Neuron (in vitro differentiated cells): ENCODE data around the gene CDK11A.
"Not testable (repeated sequence)": the region's sequence is repeated elsewhere in the genome, so short reads cannot be mapped to it uniquely, and the experiment has no call there.

ENCODE experiments used
- H2AFZ ChIP-seq: one replicate; pipeline ENCODE4 v1.6.1; 2013; ENCODE audit warnings: low read depth, mild to moderate bottlenecking, inconsistent platforms, low read length, moderate library complexity
- H3K27me3 ChIP-seq: one replicate; pipeline ENCODE4 v1.6.1; 2013; ENCODE audit warnings: low read length; ENCODE audit not compliant: insufficient read depth
- H3K36me3 ChIP-seq: one replicate; pipeline ENCODE4 v1.6.1; 2013; ENCODE audit warnings: low read length; ENCODE audit not compliant: insufficient read depth
- H3K4me1 ChIP-seq: one replicate; pipeline ENCODE4 v1.6.1; 2013; ENCODE audit warnings: low read length; ENCODE audit not compliant: insufficient read depth
- H3K4me3 ChIP-seq: 2 replicates; pipeline ENCODE4 v1.5.1; 2013; ENCODE audit warnings: mild to moderate bottlenecking, low read length, moderate library complexity
- H3K9me3 ChIP-seq: one replicate; pipeline ENCODE4 v1.6.1; 2013; ENCODE audit warnings: low read length

The CDK11A gene

GRCh38 chr1:1697358-1698183, 26.6 kb downstream of the CDK11A start:
- H3K36me3 ChIP-seq, H3K9me3 ChIP-seq, H3K27me3 ChIP-seq, H3K4me3 ChIP-seq, H2AFZ ChIP-seq, H3K4me1 ChIP-seq: not testable (repeated sequence)

DNA sequence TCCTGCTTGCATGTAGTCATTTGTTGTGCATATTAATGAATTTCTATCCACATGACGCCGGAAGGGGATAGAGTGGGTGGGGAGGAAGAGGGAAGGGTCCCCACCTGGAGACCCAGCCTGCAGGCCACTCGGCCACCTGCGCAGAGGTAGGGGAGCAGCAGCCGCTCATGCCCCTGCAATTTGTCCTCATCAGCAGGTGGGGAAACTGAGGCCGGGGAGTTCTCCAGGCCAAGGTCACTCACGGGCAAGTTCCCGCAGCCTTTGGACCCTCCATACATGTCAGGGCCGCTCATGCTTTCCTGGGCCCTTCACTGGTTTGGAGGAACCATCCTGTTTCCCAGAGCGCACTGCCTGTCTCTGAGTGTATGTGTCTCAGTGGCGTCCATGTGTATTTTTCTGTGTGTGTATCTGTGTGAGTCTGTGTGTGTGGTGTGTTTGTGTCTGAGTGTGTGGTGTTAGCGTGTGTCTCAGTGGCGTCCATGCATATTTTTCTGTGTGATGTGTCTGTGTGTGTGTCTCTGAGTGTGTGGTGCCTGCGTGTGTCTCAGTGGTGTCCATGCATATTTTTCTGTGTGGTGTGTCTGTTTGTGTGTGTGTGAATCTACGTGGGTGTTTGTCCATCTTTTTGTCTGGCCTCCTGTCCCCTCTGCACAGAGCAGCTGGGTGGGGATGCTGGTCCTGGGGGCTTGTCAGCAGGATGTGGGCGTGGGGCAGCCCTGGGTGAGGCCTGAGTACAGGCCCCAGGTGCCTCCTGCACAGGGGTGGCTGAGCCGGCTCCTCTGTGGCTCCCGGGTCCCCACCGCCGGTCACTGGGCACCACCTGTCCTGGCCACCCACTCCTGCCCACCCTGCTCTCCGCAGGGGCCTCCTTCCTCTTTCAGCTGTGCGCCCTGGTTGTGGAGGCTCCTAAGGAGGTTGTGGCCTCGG, 27.5 kb downstream of the CDK11A start:
- H3K36me3 ChIP-seq, H2AFZ ChIP-seq, H3K27me3 ChIP-seq, H3K4me1 ChIP-seq, H3K4me3 ChIP-seq, H3K9me3 ChIP-seq: not testable (repeated sequence)

DNA sequence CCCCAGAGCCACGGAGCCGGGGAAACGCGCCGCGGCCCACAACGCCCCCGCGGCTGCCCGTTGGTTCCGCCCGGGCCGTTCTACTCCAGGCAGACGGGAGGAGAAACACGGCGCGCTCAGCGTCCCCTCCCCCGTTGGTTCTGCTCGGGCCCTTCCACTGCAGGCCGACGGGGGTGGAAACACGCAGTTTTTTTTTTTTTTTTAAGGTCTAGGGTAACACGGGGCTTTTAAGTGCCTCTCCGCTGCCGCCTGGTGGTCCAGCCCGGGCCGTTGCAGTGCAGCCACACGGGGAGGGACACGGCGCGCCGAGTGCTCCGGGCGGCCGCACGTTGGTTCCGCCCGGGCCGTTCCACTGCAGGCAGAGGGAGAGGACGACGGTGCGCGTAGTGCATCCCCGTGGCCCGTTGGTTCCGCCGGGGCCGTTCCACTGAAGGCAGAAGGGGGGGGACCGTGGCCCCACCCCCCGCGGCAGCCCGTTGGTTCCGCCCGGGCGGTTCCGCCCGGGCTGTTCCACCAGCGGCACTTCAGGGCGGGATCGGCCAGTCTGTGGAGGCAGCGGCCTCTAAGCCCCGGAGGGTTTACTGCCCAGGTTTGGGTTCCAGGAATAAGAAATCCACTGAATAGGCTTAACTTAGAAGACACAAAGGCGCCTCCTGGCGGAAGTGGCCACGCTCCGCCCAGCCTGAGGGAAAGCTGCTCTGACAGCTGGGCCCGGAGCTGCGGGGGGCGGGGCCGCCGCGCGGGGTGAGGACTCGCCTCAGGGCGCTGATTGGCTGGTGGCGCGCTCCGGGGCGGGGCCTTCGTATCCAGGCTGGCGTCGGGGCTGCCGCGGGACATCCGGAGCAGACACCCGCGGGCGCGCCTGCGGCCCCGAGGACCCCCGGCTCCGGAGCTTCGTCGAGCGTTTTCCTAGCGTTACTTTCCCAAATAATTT, 31.2 kb downstream of the CDK11A start, which contains the start of gene SLC35E2B:
SLC35E2B (minus strand) TSS at position 82 of the 934 bp plus-strand sequence. CDS start 16,096 bp downstream, outside the sequence.
- Histone ChIP-seq H2AFZ (peak within 1 kb of the TSS; percentile 72), H3K4me3 (peak within 1 kb of the TSS; percentile 61)
- not testable (repeated sequence) for H3K4me1 ChIP-seq, H3K27me3 ChIP-seq, H3K9me3 ChIP-seq, H3K36me3 ChIP-seq

DNA sequence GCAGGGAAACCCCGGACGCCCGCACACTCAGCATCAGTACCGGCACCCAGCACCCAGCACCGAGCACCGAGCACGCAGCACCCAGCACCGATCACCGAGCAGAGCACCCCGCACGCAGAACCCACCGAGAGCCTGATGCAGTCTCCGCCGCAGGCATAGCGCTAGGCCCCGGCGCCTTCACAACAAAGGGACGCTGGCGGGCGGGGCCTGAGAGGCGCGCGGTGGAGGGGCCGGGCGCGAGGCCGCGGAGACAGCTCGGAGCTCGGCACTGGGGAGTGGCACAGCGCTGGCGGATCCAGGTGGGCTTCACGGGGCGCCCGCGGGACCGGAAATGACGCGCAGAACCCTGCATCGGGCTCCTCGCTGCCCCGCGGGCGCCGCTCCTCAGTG, 31.8 kb downstream of the CDK11A start:
- H3K27me3 ChIP-seq, H2AFZ ChIP-seq, H3K9me3 ChIP-seq, H3K36me3 ChIP-seq, H3K4me1 ChIP-seq: not testable (repeated sequence)
- peak overlapping the region; percentile 61 for H3K4me3 ChIP-seq

DNA sequence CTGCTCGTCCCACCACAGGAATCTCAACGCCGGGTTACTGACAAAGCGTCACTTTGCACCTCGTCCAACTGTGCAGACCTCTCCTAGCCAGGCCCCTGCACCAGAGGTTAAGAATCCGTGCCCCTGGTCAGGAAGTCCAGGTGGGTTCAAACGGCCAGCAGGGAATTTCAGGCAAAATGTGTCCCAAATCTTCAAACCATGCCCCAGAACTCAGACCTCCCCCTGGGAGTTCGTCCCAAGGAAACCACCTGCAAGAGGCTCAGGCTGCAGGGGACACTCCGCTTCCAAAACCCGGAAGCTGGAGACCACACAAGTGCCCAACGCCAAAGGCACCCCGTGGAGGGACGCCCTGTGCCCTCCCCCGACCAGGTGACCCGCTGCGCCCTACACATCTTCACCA, 32.7 kb downstream of the CDK11A start:
- peak overlapping the region; percentile 45 for H3K4me3 ChIP-seq
- not testable (repeated sequence) for H3K36me3 ChIP-seq, H3K4me1 ChIP-seq, H3K27me3 ChIP-seq, H3K9me3 ChIP-seq, H2AFZ ChIP-seq

GRCh38 chr1:1689526-1689925, 34.6 kb downstream of the CDK11A start:
- H3K36me3 ChIP-seq, H2AFZ ChIP-seq, H3K4me3 ChIP-seq, H3K9me3 ChIP-seq, H3K27me3 ChIP-seq, H3K4me1 ChIP-seq: not testable (repeated sequence)

DNA sequence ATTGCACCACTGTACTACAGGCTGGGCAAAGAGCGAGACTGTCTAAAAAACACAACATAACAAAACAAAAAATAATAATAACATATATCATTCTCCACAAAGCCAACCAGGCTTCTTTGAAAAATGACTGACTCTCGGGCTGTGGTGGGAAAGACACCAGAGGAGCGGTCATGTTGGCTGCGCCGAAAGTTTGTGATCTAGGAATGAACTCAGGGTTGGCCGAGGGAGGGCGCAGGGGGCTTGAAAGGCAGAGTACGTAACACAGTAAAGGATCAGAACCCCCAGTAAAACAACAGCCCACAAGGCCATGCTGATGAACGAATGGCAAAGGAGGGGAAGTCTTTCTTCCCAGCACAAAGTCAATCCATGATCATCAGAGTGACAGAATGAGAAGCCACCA, 36.3 kb downstream of the CDK11A start:
- Histone ChIP-seq H3K27me3 (no peaks in the 10 kb centered on the region), H3K4me1 (no peaks in the 10 kb centered on the region), H3K4me3 (no peak overlapping the region), H3K36me3 (peaks cover 16% of the 10 kb centered on the region), H3K9me3 (no peaks in the 10 kb centered on the region), H2AFZ (no peak overlapping the region)

DNA sequence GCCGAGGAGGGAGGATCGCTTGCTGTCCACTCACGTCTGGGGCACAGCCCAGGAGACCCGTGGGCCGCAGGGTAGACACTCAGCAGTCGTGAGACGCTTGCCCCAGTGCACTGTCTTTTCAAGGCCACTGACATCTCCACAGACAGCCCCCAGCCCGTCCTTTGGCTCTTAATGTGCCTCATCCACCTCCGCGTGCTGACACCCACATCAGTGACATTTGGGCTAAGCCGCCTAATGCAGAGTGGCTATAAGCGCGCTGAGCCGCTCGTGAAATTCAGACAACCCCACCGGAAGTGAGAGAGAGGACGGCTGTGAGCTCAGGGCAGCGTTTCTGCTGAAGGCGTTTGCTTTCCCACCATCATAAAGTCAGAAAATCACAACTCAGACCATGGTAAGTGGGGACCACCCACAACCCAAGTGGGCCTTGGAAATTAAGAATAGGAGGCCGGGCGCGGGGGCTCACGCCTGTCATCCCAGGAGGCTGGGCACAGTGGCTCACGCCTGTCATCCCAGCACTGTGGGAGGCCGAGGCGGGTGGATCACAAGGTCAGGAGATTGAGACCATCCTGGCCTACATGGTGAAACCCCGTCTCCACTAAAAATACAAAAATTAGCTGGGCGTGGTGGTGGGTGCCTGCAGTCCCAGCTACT, 40.0 kb downstream of the CDK11A start:
- H3K4me3 ChIP-seq, result no peak overlapping the region

GRCh38 chr1:1683104-1683905, 40.9 kb downstream of the CDK11A start:
- H3K4me3 ChIP-seq, result no peak overlapping the region
- peaks cover 9% of the 10 kb centered on the region for H3K36me3 ChIP-seq
- no peak overlapping the region for H2AFZ ChIP-seq
- H3K9me3 ChIP-seq, result no peaks in the 10 kb centered on the region
- no peaks in the 10 kb centered on the region for H3K4me1 ChIP-seq
- H3K27me3 ChIP-seq, result no peaks in the 10 kb centered on the region

More for the DNA sequence above, 40.0 kb downstream of the CDK11A start:
- Histone ChIP-seq H3K27me3 (no peaks in the 10 kb centered on the region), H3K36me3 (peaks cover 12% of the 10 kb centered on the region), H3K9me3 (no peaks in the 10 kb centered on the region), H3K4me1 (no peaks in the 10 kb centered on the region), H2AFZ (no peak overlapping the region)

DNA sequence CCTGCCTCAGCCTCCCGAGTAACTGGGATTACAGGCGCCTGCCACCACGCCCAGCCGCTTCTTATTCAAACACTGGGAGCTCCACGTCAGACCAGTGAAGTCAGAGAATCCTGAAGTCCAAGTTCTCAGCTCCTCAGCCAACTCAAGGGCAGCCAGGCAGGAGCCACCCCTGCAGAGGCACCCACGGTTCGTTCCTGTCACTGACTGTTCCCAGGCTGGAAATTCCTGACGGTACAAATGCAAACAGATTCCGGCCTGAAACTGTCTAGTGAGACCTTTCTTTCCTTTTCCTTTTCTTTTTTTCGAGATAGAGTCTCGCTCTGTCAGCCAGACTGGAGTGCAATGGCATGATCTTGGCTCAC, 43.3 kb downstream of the CDK11A start:
- Histone ChIP-seq H3K4me1 (no peaks in the 10 kb centered on the region), H3K9me3 (no peaks in the 10 kb centered on the region), H3K4me3 (no peak overlapping the region), H2AFZ (no peak overlapping the region), H3K36me3 (peaks cover 9% of the 10 kb centered on the region), H3K27me3 (no peaks in the 10 kb centered on the region)

DNA sequence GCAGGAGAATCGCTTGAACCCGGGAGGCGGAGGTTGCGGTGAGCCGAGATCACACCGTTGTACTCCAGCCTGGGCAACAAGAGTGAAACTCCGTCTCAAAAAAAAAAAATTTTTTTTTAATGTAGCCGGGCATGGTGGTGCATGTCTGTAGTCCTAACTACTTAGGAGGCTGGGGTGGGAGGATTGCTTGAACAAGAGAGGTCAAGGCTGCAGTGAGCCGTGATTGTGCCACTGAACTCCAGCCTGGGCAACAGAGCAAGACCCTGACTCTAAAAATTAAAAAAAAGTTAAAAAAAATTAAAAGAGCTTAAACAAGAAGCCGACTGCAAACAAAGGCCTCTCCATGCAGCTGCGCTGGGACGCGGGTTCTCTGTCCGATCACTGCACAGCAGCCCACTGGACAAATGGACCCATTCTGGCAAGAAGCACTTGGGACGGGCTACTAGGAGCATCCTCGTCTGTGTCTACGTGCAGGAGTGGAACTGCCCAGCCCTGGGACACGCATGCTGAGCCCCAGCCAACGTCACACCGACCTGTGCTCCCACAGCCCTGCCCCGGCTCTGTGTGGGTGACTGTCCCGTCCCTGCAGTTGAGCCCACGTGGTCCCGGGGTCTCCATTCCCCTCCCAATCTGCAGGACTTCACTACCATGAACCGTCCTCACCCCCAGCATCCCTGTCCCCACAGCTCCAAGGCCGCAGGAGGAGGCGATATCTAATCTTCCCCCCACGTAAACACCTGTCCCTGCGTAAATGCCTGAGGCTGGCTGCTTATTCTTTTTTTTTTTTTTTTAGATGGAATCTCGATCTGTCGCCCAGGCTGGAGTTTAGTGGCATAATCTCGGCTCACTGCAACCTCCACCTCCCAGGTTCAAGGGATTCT, 43.9 kb downstream of the CDK11A start:
- no peaks in the 10 kb centered on the region for H3K27me3 ChIP-seq
- H3K4me1 ChIP-seq, result no peaks in the 10 kb centered on the region
- no peaks in the 10 kb centered on the region for H3K9me3 ChIP-seq
- H3K4me3 ChIP-seq, result no peak overlapping the region
- H3K36me3 ChIP-seq, result peaks cover 9% of the 10 kb centered on the region
- no peak overlapping the region for H2AFZ ChIP-seq
